ENCODE data around the gene IRF8. TPM values are rescaled to one million over a fixed set of nuclear protein-coding genes. Genes with fewer than 3 reads are reported as not detected.
A peak's percentile ranks its signal among the peaks of the same experiment; 100 is the strongest.
"Not testable (repeated sequence)": the region's sequence is repeated elsewhere in the genome, so short reads cannot be mapped to it uniquely, and the experiment has no call there.

IRF8 gene
- total and polyA plus RNA-seq, 2 of the 4 experiments (the other 2 are of a cell fraction) = not detected

GRCh38 chr16:85858571-85858970, 40.4 kb upstream of the IRF8 start:
- H2AFZ ChIP-seq (replicated peaks; ENCODE audit: low read length, poor library complexity); BruUV-seq (replicated peaks); H2AK9ac ChIP-seq (replicated peaks; ENCODE audit: low read depth, low read length, poor library complexity); DNase-seq; H3K79me1 ChIP-seq (ENCODE audit: low read depth in 1 of 2, low read length in 2 of 2); POLR2A ChIA-PET (ENCODE audit: unreplicated experiment); H3K9ac ChIP-seq (ENCODE audit: low read depth, low read length); H3K4me2 ChIP-seq (ENCODE audit: low read depth, low read length); H4K8ac ChIP-seq (ENCODE audit: low read depth in 2 of 2, low read length in 2 of 2); H3K36me3 ChIP-seq (ENCODE audit: control insufficient read depth, insufficient read depth, low read length); H3K56ac ChIP-seq (ENCODE audit: extremely low read depth, insufficient read depth, low read length); intact Hi-C loops (cut with micrococcal nuclease); H3K18ac ChIP-seq (ENCODE audit: low read depth, low read length); H2BK5ac ChIP-seq (ENCODE audit: low read depth, low read length, poor library complexity, severe bottlenecking); H4K5ac ChIP-seq (ENCODE audit: low read depth, low read length); H4K91ac ChIP-seq (ENCODE audit: insufficient read depth, low read depth, low read length); H2BK15ac ChIP-seq (ENCODE audit: low read depth, low read length); CTCF ChIA-PET; H3K4me1 ChIP-seq (ENCODE audit: control insufficient read depth, insufficient read depth, low read length); H3K4me3 ChIP-seq (ENCODE audit: insufficient read depth, low read depth, low read length); H4K20me1 ChIP-seq (ENCODE audit: insufficient read depth, low read length); H3K27ac ChIP-seq (ENCODE audit: insufficient read depth, low read length); H3K14ac ChIP-seq (replicated peaks; ENCODE audit: low read depth, low read length); H3K4ac ChIP-seq (ENCODE audit: low read depth, low read length); H2BK20ac ChIP-seq (ENCODE audit: low read depth, low read length); H3K9me1 ChIP-seq (ENCODE audit: insufficient read depth, low read length); H2BK120ac ChIP-seq (ENCODE audit: low read depth, low read length); in situ Hi-C loops (cut with MboI; ENCODE audit: low sequenced_read_pairs); dilution Hi-C loops (cut with HindIII; ENCODE audit: low sequenced_read_pairs, unreplicated experiment); H2AK5ac ChIP-seq (ENCODE audit: low read depth, low read length); H3K23ac ChIP-seq (ENCODE audit: low read depth, low read length); ATAC-seq (ENCODE audit: low read depth): not testable (repeated sequence)
- WGBS, 2 experiments (ENCODE audit: extremely low coverage in 2 of 2, insufficient read length in 1 of 2) = no CpG with 5 or more reads among the region's 7 CpGs
- TF ChIP-seq CEBPB (IDR thresholded peaks at IDR 0.05; ENCODE audit: low read depth, low read length) = 0 out of 2 replicates have a peak, but pooled peaks have one; percentile 14
- peaks cover 11% of the 10 kb centered on the region for H3K9me3 ChIP-seq (ENCODE audit: control insufficient read depth, insufficient read depth, low read length)
- H3K27me3 ChIP-seq (ENCODE audit: control insufficient read depth, insufficient read depth, low read length) = peaks cover 48% of the 10 kb centered on the region
